Peyer's patch (tissue), 4 donors: Measurements from ENCODE around the gene PCGF6. TPM values are rescaled to one million over a fixed set of nuclear protein-coding genes. Genes with fewer than 3 reads are reported as not detected.

Source experiments
- DNase-seq, 3 donors: peaks; one replicate each; pipeline ENCODE4 v3.0.0-alpha.2; 2017 to 2019
- H3K27ac ChIP-seq, 4 donors: fragments of 200-600 bp; sonication (generic); one replicate each; pipeline ENCODE4 v1.5.1; 2016 to 2019
- H3K27me3 ChIP-seq, 2 donors: fragments of 200-600 bp; sonication (generic); one replicate each; pipeline ENCODE4 v1.5.1; 2019
- H3K36me3 ChIP-seq, 3 donors: fragments of 200-600 bp; sonication (generic); one replicate each; pipeline ENCODE4 v1.5.1; 2016 to 2019
- H3K4me1 ChIP-seq, 4 donors: fragments of 200-600 bp; sonication (generic); one replicate each; pipeline ENCODE4 v1.5.1; 2016 to 2019
- H3K4me3 ChIP-seq, 4 donors: fragments of 200-600 bp; sonication (generic); 1 replicate in 3 of 4; 2 replicates in 1 of 4; pipeline ENCODE4 v1.5.1; 2016 to 2019; ENCODE audit warnings: mild to moderate bottlenecking in 1 of 4
- H3K9me3 ChIP-seq, 4 donors: fragments of 200-600 bp; sonication (generic); one replicate each; pipeline ENCODE4 v1.5.1; 2016 to 2019; ENCODE audit warnings: mild to moderate bottlenecking in 1 of 4
- POLR2A ChIP-seq, 2 donors: fragments of 450-650 bp; IDR thresholded peaks; one replicate each; pipeline ENCODE4 v1.5.1; 2017; ENCODE audit warnings: antibody characterized with exemption in 2 of 2, mild to moderate bottlenecking in 2 of 2, moderate library complexity in 2 of 2
- total RNA-seq, 4 donors: library from RNA; depleted of rRNA; stranded (reverse); fragments of >200 nt; gene quantifications; one replicate each; pipeline ENCODE4 v1.1.0, GENCODE V29; 2016
- TF ChIP-seq, protein P1 (sequence below), 6 experiments: fragments of 450-650 bp in 4 of 6; fragments of 200-600 bp in 2 of 6; sonication (generic) in 1 of 6; IDR thresholded peaks; one replicate each; pipeline ENCODE4 v1.5.1; 2017 to 2019; ENCODE audit warnings: antibody characterized with exemption in 6 of 6, mild to moderate bottlenecking in 3 of 6, moderate library complexity in 1 of 6

The PCGF6 gene, protein sequence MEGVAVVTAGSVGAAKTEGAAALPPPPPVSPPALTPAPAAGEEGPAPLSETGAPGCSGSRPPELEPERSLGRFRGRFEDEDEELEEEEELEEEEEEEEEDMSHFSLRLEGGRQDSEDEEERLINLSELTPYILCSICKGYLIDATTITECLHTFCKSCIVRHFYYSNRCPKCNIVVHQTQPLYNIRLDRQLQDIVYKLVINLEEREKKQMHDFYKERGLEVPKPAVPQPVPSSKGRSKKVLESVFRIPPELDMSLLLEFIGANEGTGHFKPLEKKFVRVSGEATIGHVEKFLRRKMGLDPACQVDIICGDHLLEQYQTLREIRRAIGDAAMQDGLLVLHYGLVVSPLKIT
- total RNA-seq, result 10 to 100 TPM in 2 of 4 donors, 1 to 10 TPM in 2; 6.6 to 25.6 (median 10.1) TPM

DNA sequence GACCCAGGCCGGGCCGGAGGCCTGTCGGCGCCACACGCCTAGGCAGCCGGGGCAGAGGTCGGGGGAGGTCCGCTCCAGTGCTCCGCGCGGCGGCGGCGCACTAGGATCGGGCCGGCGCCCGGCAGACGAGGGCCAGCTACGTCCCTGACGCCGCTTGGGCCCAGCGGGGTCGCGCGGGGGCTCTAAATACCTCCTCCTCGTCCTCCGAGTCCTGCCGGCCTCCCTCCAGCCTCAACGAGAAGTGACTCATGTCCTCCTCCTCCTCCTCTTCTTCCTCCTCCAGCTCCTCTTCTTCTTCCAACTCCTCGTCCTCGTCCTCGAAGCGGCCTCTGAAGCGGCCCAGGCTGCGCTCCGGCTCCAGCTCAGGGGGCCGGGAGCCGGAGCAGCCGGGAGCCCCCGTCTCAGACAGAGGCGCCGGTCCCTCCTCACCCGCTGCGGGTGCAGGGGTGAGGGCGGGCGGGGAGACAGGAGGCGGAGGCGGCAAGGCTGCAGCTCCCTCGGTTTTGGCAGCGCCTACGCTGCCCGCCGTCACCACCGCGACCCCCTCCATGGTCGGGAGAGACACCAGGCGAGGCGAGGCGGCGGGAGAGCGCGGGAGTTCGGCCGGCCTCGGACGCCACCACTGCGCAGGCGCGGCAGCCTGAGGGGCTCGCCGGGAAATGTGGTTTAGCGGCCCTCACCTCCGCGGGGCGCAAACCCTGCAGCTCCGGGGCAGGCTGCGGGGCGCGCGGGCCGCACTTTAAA, at the start of gene PCGF6:
Gene PCGF6 (minus strand): TSS at position 624 of the 744 bp plus-strand sequence. CDS start 74 bp downstream, at position 550.
- peaks cover 0 to 7% (median 3%) of the 10 kb centered on the region in 4 donors for H3K4me1 ChIP-seq
- peak within 1 kb of the TSS; percentile 68 to 82 (median 80) for H3K27ac ChIP-seq
- peaks cover 0 to 28% (median 0%) of the 10 kb centered on the region in 3 donors for H3K36me3 ChIP-seq
- TF ChIP-seq, protein P1, sequence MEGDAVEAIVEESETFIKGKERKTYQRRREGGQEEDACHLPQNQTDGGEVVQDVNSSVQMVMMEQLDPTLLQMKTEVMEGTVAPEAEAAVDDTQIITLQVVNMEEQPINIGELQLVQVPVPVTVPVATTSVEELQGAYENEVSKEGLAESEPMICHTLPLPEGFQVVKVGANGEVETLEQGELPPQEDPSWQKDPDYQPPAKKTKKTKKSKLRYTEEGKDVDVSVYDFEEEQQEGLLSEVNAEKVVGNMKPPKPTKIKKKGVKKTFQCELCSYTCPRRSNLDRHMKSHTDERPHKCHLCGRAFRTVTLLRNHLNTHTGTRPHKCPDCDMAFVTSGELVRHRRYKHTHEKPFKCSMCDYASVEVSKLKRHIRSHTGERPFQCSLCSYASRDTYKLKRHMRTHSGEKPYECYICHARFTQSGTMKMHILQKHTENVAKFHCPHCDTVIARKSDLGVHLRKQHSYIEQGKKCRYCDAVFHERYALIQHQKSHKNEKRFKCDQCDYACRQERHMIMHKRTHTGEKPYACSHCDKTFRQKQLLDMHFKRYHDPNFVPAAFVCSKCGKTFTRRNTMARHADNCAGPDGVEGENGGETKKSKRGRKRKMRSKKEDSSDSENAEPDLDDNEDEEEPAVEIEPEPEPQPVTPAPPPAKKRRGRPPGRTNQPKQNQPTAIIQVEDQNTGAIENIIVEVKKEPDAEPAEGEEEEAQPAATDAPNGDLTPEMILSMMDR (IDR thresholded peaks at IDR 0.05), result peak in 1 of 6 experiments; percentile 8
- no peak for TF ChIP-seq POLR2A (IDR thresholded peaks at IDR 0.05)
- DNase-seq, result peak; percentile 70 to 87 (median 83)
- no peaks in the 10 kb centered on the region for H3K27me3 ChIP-seq
- no peaks in the 10 kb centered on the region for H3K9me3 ChIP-seq
- H3K4me3 ChIP-seq, result peak within 1 kb of the TSS; percentile 74 to 84 (median 79)

DNA sequence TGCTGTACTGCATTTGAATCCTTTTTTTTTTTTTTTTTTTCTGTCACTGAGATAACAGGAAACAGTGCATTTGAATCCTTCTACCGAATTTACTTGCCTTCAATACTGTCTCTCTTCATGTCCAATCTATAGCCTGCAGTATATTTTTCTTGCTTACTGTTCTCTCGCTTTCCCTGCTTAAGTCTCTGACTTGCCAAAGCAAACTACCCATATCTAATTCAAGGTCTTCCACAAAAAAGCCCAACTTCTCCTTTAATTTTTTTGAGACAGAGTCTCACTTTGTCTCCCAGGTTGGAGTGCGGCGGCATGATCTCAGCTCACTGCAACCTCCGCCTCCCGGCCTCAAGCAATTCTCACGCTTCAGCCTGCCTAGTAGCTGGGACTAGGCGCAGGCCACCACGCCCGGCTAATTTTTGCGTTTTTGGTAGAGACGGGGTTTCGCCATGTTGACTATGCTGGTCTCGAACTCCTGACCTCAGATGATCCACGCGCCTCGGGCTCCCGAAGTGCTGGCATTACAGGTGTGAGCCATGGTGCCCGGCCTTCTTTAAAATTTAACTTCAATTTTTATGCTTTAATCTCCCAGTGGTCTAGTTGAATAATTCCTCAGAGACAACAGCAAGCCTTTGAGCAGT, 46.4 kb upstream of the PCGF6 start:
- H3K9me3 ChIP-seq, result no peaks in the 10 kb centered on the region
- peak overlapping the region; percentile 66 to 87 (median 74) for H3K4me3 ChIP-seq
- no peaks in the 10 kb centered on the region for H3K27me3 ChIP-seq
- no peak for DNase-seq
- H3K36me3 ChIP-seq, result peaks cover 0 to 39% (median 0%) of the 10 kb centered on the region in 3 donors
- H3K4me1 ChIP-seq, result peaks cover 0 to 27% (median 9%) of the 10 kb centered on the region in 4 donors
- H3K27ac ChIP-seq, result no peak overlapping the region
- no peak for TF ChIP-seq POLR2A (IDR thresholded peaks at IDR 0.05)
- TF ChIP-seq, protein P1 (IDR thresholded peaks at IDR 0.05), result no peak

DNA sequence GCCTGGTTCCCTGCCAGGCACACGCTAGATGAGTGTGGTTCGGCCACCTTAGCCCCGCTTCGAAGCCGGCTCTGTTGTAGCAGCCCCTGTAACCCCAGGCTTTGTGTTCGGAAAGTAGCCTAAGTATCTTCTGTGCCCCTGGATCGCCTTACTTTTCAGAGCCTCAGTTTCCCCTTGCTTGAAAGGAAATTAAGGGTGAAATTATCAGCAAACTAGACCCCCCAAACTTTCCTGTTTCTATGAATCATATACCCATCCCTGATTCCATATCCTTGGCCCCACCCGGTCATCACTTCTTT, 45.8 kb upstream of the PCGF6 start:
- TF ChIP-seq, protein P1 (IDR thresholded peaks at IDR 0.05), result no peak
- no peak for TF ChIP-seq POLR2A (IDR thresholded peaks at IDR 0.05)
- Histone ChIP-seq H3K36me3 (peaks cover 0 to 38% (median 0%) of the 10 kb centered on the region in 3 donors), H3K27ac (peak overlapping the region; percentile 67 to 86 (median 82)), H3K27me3 (no peaks in the 10 kb centered on the region), H3K4me3 (peak overlapping the region; percentile 66 to 87 (median 74)), H3K4me1 (peaks cover 0 to 27% (median 9%) of the 10 kb centered on the region in 4 donors), H3K9me3 (no peaks in the 10 kb centered on the region)
- DNase-seq, result no peak

DNA sequence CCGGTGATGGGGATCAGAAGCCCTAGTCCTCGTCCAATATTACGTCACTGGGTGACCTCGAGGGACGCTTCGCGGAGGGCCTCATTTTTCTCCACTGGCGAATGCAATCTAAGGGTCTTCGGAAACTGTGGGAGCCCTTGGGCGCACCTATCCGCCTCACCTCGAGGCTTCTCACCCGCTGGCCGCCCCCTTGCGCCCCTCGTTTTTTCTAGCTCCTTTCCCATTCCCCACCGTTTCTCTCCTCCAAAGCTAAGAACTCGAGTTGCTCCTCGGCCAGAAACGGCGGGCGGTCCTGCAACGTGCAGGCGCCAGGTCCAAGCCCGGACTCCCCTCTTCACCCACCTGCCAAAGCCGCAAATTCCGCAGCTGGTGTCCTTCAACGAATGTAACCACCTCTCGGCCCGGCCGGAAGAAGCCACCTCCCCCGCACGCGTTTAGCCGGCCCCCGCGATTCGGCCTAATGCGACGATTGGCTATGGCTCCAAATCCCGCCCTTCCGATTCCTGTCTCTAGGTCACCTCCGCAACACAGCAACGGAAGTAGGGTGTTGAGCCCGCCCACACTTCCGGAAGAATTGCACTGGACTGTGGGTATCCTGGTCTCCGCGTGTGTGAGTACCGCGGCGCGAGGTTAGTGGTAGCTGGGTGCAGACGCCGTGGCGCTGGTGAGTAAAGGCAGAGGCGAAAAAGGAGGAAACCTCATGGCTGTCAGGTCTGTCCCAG, 45.3 kb upstream of the PCGF6 start, which contains the start of the genes ATP5MK and PDCD11:
Gene ATP5MK (minus strand): TSS at position 409 of the 722 bp plus-strand sequence. CDS start 4,018 bp downstream, outside the sequence.
Gene PDCD11 (plus strand): TSS at position 560 of the 722 bp plus-strand sequence. CDS start 1,801 bp downstream, outside the sequence.
- H3K27ac ChIP-seq, result peak within 1 kb of the TSS; percentile 67 to 86 (median 82)
- peak; percentile 97 to 99 (median 97) for DNase-seq
- peaks cover 0 to 27% (median 9%) of the 10 kb centered on the region in 4 donors for H3K4me1 ChIP-seq
- no peaks in the 10 kb centered on the region for H3K27me3 ChIP-seq
- H3K36me3 ChIP-seq, result peaks cover 0 to 38% (median 0%) of the 10 kb centered on the region in 3 donors
- H3K4me3 ChIP-seq, result peak within 1 kb of the TSS; percentile 66 to 87 (median 74)
- TF ChIP-seq POLR2A (IDR thresholded peaks at IDR 0.05), result peak; percentile 67 to 75
- TF ChIP-seq, protein P1 (IDR thresholded peaks at IDR 0.05), result peak in 2 of 6 experiments; percentile 15 to 20
- H3K9me3 ChIP-seq, result no peaks in the 10 kb centered on the region

DNA sequence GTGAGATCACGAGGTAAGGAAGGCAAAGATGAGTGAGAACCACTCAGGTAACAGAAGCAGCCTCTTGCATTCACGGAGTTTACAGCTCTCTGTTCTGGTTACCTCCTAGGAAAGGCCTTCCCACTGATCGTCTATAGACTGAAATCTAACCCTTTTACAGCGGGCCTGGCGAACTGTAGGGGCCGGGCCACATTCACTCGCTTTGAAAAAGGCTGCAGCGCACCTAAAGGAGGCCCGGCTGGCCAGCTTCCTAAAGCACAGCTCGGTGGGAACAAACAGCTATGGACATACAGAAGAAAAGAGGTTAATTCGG, 44.8 kb upstream of the PCGF6 start:
- peak overlapping the region; percentile 67 to 86 (median 82) for H3K27ac ChIP-seq
- H3K4me1 ChIP-seq, result peaks cover 0 to 27% (median 9%) of the 10 kb centered on the region in 4 donors
- no peaks in the 10 kb centered on the region for H3K9me3 ChIP-seq
- TF ChIP-seq, protein P1 (IDR thresholded peaks at IDR 0.05), result no peak
- no peak for TF ChIP-seq POLR2A (IDR thresholded peaks at IDR 0.05)
- no peak for DNase-seq
- peak overlapping the region; percentile 66 to 87 (median 74) for H3K4me3 ChIP-seq
- H3K27me3 ChIP-seq, result no peaks in the 10 kb centered on the region
- peaks cover 0 to 38% (median 0%) of the 10 kb centered on the region in 3 donors for H3K36me3 ChIP-seq
